ENCODE measurements around the gene RAB3B.

DNA sequence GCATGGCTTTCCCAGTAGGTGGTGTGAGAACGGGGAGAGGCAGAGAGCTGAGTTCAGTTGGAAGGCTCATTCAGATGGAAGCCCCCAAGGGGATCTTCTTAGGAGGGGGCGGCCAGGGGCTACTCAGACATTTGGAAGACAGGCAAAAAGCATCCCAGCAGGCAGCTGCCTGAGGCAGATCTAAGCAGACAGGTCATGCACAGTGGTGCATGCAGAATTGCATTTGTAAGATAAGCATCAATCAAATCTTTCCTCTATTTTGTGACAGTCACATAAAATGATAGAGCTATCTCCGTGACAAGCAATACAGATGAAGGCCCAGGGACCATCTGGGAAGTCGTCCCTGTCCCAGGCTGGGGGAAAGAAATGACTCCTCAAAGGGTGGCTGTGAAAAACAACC lies 3.8 kb downstream of the RAB3B start:
- TF ChIP-seq, protein P1, sequence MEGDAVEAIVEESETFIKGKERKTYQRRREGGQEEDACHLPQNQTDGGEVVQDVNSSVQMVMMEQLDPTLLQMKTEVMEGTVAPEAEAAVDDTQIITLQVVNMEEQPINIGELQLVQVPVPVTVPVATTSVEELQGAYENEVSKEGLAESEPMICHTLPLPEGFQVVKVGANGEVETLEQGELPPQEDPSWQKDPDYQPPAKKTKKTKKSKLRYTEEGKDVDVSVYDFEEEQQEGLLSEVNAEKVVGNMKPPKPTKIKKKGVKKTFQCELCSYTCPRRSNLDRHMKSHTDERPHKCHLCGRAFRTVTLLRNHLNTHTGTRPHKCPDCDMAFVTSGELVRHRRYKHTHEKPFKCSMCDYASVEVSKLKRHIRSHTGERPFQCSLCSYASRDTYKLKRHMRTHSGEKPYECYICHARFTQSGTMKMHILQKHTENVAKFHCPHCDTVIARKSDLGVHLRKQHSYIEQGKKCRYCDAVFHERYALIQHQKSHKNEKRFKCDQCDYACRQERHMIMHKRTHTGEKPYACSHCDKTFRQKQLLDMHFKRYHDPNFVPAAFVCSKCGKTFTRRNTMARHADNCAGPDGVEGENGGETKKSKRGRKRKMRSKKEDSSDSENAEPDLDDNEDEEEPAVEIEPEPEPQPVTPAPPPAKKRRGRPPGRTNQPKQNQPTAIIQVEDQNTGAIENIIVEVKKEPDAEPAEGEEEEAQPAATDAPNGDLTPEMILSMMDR (IDR thresholded peaks at IDR 0.05 in 2 of 3, conservative IDR thresholded peaks at IDR 0.05 in 1 of 3; ENCODE audit: insufficient read depth in 2 of 3, low read depth in 1 of 3, low read length in 3 of 3): no peak
- TF ChIP-seq MXI1 (IDR thresholded peaks at IDR 0.05; ENCODE audit: low read depth, low read length) (no peak), HDAC3 (IDR thresholded peaks at IDR 0.05; ENCODE audit: borderline replicate concordance, partially characterized antibody) (no peak), PHB2 (IDR thresholded peaks at IDR 0.05; ENCODE audit: low read depth) (no peak), BHLHE40 (IDR thresholded peaks at IDR 0.05; ENCODE audit: low read length) (no peak), EZH2 (IDR thresholded peaks at IDR 0.05; ENCODE audit: borderline replicate concordance, low read depth, low read length) (no peak), POLR2A (conservative IDR thresholded peaks at IDR 0.05) (no peak), GABPA (tag; conservative IDR thresholded peaks at IDR 0.05; ENCODE audit: low read depth) (no peak), CEBPB (tag; IDR thresholded peaks at IDR 0.05) (no peak), ZNF274 (IDR thresholded peaks at IDR 0.05; ENCODE audit: borderline replicate concordance, low read depth, low read length) (no peak), GTF2A2 (tag; IDR thresholded peaks at IDR 0.05) (no peak)
- TF ChIP-seq, protein P2, sequence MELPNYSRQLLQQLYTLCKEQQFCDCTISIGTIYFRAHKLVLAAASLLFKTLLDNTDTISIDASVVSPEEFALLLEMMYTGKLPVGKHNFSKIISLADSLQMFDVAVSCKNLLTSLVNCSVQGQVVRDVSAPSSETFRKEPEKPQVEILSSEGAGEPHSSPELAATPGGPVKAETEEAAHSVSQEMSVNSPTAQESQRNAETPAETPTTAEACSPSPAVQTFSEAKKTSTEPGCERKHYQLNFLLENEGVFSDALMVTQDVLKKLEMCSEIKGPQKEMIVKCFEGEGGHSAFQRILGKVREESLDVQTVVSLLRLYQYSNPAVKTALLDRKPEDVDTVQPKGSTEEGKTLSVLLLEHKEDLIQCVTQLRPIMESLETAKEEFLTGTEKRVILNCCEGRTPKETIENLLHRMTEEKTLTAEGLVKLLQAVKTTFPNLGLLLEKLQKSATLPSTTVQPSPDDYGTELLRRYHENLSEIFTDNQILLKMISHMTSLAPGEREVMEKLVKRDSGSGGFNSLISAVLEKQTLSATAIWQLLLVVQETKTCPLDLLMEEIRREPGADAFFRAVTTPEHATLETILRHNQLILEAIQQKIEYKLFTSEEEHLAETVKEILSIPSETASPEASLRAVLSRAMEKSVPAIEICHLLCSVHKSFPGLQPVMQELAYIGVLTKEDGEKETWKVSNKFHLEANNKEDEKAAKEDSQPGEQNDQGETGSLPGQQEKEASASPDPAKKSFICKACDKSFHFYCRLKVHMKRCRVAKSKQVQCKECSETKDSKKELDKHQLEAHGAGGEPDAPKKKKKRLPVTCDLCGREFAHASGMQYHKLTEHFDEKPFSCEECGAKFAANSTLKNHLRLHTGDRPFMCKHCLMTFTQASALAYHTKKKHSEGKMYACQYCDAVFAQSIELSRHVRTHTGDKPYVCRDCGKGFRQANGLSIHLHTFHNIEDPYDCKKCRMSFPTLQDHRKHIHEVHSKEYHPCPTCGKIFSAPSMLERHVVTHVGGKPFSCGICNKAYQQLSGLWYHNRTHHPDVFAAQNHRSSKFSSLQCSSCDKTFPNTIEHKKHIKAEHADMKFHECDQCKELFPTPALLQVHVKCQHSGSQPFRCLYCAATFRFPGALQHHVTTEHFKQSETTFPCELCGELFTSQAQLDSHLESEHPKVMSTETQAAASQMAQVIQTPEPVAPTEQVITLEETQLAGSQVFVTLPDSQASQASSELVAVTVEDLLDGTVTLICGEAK (IDR thresholded peaks at IDR 0.05): no peak
- TF ChIP-seq, protein P2 (CRISPR knock-in tag; IDR thresholded peaks at IDR 0.05): no peak
- TF ChIP-seq, protein P3, sequence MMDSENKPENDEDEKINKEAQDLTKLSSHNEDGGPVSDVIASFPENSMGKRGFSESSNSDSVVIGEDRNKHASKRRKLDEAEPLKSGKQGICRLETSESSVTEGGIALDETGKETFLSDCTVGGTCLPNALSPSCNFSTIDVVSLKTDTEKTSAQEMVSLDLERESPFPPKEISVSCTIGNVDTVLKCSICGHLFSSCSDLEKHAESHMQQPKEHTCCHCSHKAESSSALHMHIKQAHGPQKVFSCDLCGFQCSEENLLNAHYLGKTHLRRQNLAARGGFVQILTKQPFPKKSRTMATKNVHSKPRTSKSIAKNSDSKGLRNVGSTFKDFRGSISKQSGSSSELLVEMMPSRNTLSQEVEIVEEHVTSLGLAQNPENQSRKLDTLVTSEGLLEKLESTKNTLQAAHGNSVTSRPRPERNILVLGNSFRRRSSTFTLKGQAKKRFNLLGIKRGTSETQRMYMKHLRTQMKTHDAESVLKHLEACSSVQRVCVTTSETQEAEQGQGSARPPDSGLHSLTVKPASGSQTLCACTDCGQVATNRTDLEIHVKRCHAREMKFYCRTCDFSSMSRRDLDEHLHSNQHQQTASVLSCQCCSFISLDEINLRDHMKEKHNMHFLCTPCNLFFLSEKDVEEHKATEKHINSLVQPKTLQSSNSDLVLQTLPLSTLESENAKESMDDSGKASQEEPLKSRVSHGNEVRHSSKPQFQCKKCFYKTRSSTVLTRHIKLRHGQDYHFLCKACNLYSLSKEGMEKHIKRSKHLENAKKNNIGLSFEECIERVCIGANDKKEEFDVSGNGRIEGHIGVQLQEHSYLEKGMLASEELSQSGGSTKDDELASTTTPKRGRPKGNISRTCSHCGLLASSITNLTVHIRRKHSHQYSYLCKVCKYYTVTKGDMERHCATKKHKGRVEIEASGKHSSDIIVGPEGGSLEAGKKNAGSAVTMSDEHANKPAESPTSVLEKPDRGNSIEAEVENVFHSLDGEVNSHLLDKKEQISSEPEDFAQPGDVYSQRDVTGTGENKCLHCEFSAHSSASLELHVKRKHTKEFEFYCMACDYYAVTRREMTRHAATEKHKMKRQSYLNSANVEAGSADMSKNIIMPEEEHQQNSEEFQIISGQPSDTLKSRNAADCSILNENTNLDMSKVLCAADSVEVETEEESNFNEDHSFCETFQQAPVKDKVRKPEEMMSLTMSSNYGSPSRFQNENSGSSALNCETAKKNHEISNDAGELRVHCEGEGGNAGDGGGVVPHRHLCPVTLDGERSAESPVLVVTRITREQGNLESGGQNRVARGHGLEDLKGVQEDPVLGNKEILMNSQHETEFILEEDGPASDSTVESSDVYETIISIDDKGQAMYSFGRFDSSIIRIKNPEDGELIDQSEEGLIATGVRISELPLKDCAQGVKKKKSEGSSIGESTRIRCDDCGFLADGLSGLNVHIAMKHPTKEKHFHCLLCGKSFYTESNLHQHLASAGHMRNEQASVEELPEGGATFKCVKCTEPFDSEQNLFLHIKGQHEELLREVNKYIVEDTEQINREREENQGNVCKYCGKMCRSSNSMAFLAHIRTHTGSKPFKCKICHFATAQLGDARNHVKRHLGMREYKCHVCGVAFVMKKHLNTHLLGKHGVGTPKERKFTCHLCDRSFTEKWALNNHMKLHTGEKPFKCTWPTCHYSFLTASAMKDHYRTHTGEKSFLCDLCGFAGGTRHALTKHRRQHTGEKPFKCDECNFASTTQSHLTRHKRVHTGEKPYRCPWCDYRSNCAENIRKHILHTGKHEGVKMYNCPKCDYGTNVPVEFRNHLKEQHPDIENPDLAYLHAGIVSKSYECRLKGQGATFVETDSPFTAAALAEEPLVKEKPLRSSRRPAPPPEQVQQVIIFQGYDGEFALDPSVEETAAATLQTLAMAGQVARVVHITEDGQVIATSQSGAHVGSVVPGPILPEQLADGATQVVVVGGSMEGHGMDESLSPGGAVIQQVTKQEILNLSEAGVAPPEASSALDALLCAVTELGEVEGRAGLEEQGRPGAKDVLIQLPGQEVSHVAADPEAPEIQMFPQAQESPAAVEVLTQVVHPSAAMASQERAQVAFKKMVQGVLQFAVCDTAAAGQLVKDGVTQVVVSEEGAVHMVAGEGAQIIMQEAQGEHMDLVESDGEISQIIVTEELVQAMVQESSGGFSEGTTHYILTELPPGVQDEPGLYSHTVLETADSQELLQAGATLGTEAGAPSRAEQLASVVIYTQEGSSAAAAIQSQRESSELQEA (IDR thresholded peaks at IDR 0.05; ENCODE audit: low read depth): no peak
- TF ChIP-seq, protein P4, sequence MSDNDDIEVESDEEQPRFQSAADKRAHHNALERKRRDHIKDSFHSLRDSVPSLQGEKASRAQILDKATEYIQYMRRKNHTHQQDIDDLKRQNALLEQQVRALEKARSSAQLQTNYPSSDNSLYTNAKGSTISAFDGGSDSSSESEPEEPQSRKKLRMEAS (CRISPR knock-in tag; IDR thresholded peaks at IDR 0.05): no peak
